GM12878 (cell line): Measurements from ENCODE around the gene TMEM132D.

ENCODE experiments used
- CBX3 ChIP-seq: fragments of 200-600 bp; sonication (generic); IDR thresholded peaks from 2 replicates; pipeline ENCODE4 v1.6.1; 2016; ENCODE audit warnings: low read depth, borderline replicate concordance
- EZH2 ChIP-seq: IDR thresholded peaks from 2 replicates; pipeline ENCODE4 v1.6.1; 2012; ENCODE audit warnings: low read depth, mild to moderate bottlenecking, control low read depth, inconsistent platforms, low read length, borderline replicate concordance; ENCODE audit not compliant: control insufficient read depth
- ZSCAN29 ChIP-seq: fragments of 450-650 bp; IDR thresholded peaks from 2 replicates; pipeline ENCODE4 v1.6.1; 2017; ENCODE audit warnings: mild to moderate bottlenecking, moderate library complexity
- TF ChIP-seq, protein P1 (sequence below), 3 experiments: IDR thresholded peaks in 2 of 3; conservative IDR thresholded peaks in 1 of 3; 2 replicates each; pipeline ENCODE4 v1.5.1; 2011; ENCODE audit warnings: low read depth in 3 of 3, low read length in 3 of 3, mild to moderate bottlenecking in 3 of 3, control low read depth in 2 of 3, moderate library complexity in 2 of 3, inconsistent platforms in 1 of 3, mixed read lengths in 1 of 3; ENCODE audit not compliant: control insufficient read depth in 2 of 3, insufficient read depth in 1 of 3; ENCODE audit errors: extremely low read depth in 1 of 3

GRCh38 chr12:129700036-129700435, 203.8 kb downstream of the TMEM132D start:
- TF ChIP-seq, protein P1, sequence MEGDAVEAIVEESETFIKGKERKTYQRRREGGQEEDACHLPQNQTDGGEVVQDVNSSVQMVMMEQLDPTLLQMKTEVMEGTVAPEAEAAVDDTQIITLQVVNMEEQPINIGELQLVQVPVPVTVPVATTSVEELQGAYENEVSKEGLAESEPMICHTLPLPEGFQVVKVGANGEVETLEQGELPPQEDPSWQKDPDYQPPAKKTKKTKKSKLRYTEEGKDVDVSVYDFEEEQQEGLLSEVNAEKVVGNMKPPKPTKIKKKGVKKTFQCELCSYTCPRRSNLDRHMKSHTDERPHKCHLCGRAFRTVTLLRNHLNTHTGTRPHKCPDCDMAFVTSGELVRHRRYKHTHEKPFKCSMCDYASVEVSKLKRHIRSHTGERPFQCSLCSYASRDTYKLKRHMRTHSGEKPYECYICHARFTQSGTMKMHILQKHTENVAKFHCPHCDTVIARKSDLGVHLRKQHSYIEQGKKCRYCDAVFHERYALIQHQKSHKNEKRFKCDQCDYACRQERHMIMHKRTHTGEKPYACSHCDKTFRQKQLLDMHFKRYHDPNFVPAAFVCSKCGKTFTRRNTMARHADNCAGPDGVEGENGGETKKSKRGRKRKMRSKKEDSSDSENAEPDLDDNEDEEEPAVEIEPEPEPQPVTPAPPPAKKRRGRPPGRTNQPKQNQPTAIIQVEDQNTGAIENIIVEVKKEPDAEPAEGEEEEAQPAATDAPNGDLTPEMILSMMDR (IDR thresholded peaks at IDR 0.05 in 2 of 3, conservative IDR thresholded peaks at IDR 0.05 in 1 of 3; ENCODE audit: control insufficient read depth in 2 of 3, extremely low read depth in 1 of 3, insufficient read depth in 1 of 3, low read depth in 3 of 3, low read length in 3 of 3), result no peak
- TF ChIP-seq EZH2 (no peak), ZSCAN29 (no peak), CBX3 (no peak)
